SU-DHL-6 (cell line): ENCODE measurements around the gene SVIL.

ENCODE experiments used
- H2AFZ ChIP-seq: fragments of 200-600 bp; sonication (generic); 2 replicates; pipeline ENCODE4 v1.6.1; 2014; ENCODE audit warnings: low read depth, mild to moderate bottlenecking, moderate library complexity, mixed read lengths, antibody characterized with exemption, low read length; ENCODE audit not compliant: severe bottlenecking
- H3F3A ChIP-seq: fragments of 200-600 bp; shearing (Covaris generic); 2 replicates; pipeline ENCODE4 v1.6.0; 2016; ENCODE audit warnings: antibody characterized with exemption, mild to moderate bottlenecking; ENCODE audit not compliant: insufficient read depth
- H3K27ac ChIP-seq: fragments of 200-600 bp; sonication (generic); 2 replicates; pipeline ENCODE4 v1.5.1; 2016; ENCODE audit warnings: low read depth, mild to moderate bottlenecking, low read length, moderate library complexity, mixed read lengths
- H3K27me3 ChIP-seq: fragments of 200-600 bp; sonication (generic), shearing (Covaris generic); 2 replicates; pipeline ENCODE4 v1.6.0; 2014; ENCODE audit warnings: mild to moderate bottlenecking, low read length
- H3K36me3 ChIP-seq: fragments of 200-600 bp; sonication (generic); 2 replicates; pipeline ENCODE4 v1.6.1; 2014; ENCODE audit warnings: mild to moderate bottlenecking, low read length, mixed read lengths
- H3K4me2 ChIP-seq: fragments of 300-600, 200-600 bp; shearing (Covaris generic), sonication (generic); 2 replicates; pipeline ENCODE4 v1.6.0; 2014; ENCODE audit warnings: low read length, low read depth, mild to moderate bottlenecking; ENCODE audit not compliant: poor library complexity, severe bottlenecking
- H3K4me3 ChIP-seq: fragments of 200-600 bp; sonication (generic); 2 replicates; pipeline ENCODE4 v1.5.1; 2014; ENCODE audit warnings: antibody characterized with exemption, low read length, mild to moderate bottlenecking, mixed read lengths; ENCODE audit not compliant: insufficient read depth, poor library complexity, severe bottlenecking
- H3K79me2 ChIP-seq: fragments of 200-600 bp; sonication (generic); 2 replicates; pipeline ENCODE4 v1.6.1; 2014; ENCODE audit warnings: mild to moderate bottlenecking, low read length, moderate library complexity; ENCODE audit not compliant: insufficient read depth
- H3K9ac ChIP-seq: fragments of 200-600 bp; sonication (generic); 2 replicates; pipeline ENCODE4 v1.7.0; 2014; ENCODE audit warnings: mild to moderate bottlenecking, low read length
- H3K9me2 ChIP-seq: fragments of 200-600 bp; sonication (generic); replicated peaks from 2 replicates; pipeline ENCODE4 v1.6.1; 2014; ENCODE audit warnings: low read length; ENCODE audit not compliant: insufficient read depth
- H3K9me3 ChIP-seq: fragments of 200-600 bp; sonication (generic); 2 replicates; pipeline ENCODE4 v1.6.1; 2014; ENCODE audit warnings: low read length, mixed read lengths; ENCODE audit not compliant: insufficient read depth
- H4K20me1 ChIP-seq: fragments of 200-600 bp; sonication (generic); 2 replicates; pipeline ENCODE4 v1.6.1; 2014; ENCODE audit warnings: low read depth, mild to moderate bottlenecking, antibody characterized with exemption, low read length, moderate library complexity, mixed read lengths
- EZH2phosphoT487 ChIP-seq: fragments of 200-600 bp; sonication (generic), shearing (Covaris generic); conservative IDR thresholded peaks from 2 replicates; pipeline ENCODE4 v1.6.1; 2018; ENCODE audit warnings: mild to moderate bottlenecking, antibody characterized with exemption, low read length, moderate library complexity, mixed read lengths
- TF ChIP-seq, protein P1 (sequence below): fragments of 200-600 bp; sonication (generic); IDR thresholded peaks from one replicate; pipeline ENCODE4 v1.5.1; 2017; ENCODE audit warnings: antibody characterized with exemption, mild to moderate bottlenecking, low read length, moderate library complexity; ENCODE audit not compliant: insufficient read depth, poor library complexity, severe bottlenecking

SVIL gene

DNA sequence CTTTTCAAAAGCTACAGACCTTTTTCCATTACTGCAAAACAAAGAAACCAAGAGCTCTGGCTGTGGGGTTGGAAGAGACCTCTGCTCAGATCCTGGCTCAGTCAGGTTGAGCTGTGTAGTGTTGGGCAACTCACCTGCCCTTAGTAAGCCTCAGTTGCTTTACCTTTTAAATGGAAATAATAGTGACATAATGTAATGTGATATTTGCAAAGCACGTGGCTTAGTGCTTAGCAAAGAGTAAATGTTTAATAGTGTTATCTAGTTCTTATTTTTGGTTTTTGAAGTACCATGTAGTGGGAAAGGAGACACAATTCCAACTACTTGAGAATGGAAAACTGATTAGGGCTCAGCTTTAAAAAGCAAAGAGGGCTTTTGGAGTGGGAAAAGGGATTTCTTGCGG, 100.2 kb downstream of the SVIL start:
- Histone ChIP-seq H3K9me2 (no peaks in the 10 kb centered on the region), H3K27me3 (no peaks in the 10 kb centered on the region), H3K9ac (no peak overlapping the region), H2AFZ (no peak overlapping the region), H4K20me1 (no peaks in the 10 kb centered on the region), H3K27ac (no peak overlapping the region), H3K4me3 (no peak overlapping the region), H3K4me2 (no peak overlapping the region), H3K79me2 (no peaks in the 10 kb centered on the region), H3K36me3 (no peaks in the 10 kb centered on the region), H3F3A (no peaks in the 10 kb centered on the region), H3K9me3 (no peaks in the 10 kb centered on the region)
- TF ChIP-seq EZH2phosphoT487 = no peak
- TF ChIP-seq, protein P1, sequence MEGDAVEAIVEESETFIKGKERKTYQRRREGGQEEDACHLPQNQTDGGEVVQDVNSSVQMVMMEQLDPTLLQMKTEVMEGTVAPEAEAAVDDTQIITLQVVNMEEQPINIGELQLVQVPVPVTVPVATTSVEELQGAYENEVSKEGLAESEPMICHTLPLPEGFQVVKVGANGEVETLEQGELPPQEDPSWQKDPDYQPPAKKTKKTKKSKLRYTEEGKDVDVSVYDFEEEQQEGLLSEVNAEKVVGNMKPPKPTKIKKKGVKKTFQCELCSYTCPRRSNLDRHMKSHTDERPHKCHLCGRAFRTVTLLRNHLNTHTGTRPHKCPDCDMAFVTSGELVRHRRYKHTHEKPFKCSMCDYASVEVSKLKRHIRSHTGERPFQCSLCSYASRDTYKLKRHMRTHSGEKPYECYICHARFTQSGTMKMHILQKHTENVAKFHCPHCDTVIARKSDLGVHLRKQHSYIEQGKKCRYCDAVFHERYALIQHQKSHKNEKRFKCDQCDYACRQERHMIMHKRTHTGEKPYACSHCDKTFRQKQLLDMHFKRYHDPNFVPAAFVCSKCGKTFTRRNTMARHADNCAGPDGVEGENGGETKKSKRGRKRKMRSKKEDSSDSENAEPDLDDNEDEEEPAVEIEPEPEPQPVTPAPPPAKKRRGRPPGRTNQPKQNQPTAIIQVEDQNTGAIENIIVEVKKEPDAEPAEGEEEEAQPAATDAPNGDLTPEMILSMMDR = no peak

DNA sequence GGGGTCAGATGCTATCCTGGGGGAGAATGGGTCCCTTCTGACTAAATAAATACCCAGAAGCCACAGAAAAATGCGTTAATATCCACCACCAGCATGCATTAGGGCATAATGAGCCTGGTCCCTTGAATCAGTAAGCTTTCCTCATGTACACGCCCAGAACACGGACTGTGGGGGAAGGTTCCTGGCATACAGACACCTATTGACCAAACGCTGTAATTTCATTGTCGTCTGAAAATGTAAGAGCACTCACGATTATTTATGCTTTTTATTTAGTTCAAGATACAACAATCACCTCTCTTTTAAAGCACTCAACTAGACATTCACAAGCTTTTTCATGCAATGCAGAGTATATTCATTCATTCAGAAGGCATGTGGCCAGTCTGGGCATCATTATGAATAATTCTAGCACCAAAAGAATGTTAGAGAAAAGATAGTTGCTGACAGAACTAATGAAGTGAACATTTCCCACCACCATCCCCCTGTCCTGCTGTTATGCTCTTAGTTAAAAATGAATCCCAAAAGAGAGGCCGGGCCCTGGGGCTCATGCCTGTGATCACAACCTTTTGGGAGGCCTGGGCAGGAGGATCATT, 101.0 kb downstream of the SVIL start:
- no peaks in the 10 kb centered on the region for H3K79me2 ChIP-seq
- no peaks in the 10 kb centered on the region for H4K20me1 ChIP-seq
- H3K9ac ChIP-seq = no peak overlapping the region
- no peaks in the 10 kb centered on the region for H3K27me3 ChIP-seq
- H3F3A ChIP-seq = no peaks in the 10 kb centered on the region
- H3K4me3 ChIP-seq = no peak overlapping the region
- H3K27ac ChIP-seq = no peak overlapping the region
- no peaks in the 10 kb centered on the region for H3K9me3 ChIP-seq
- no peaks in the 10 kb centered on the region for H3K9me2 ChIP-seq
- no peak overlapping the region for H3K4me2 ChIP-seq
- TF ChIP-seq, protein P1 = no peak
- TF ChIP-seq EZH2phosphoT487 = no peak
- H3K36me3 ChIP-seq = no peaks in the 10 kb centered on the region
- H2AFZ ChIP-seq = no peak overlapping the region

DNA sequence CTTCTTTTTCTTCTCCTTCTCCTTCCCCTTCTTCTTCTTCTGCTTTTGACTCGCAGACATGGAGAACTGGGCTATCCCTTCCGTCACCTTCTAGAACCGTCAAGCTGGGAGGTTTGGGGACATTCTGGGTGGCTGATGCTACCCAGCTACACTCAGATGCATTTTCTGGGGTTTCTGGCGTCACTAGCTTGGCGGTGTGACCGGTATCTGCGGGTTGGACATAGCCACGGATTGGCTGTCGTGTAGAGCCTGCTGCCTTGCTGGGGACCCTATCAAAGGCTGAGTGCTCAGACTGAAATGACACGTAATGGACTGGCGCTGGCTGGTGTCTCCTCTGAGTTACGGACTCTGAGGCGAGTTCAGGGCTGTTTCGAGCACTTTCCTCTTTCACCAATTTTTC, 101.7 kb downstream of the SVIL start:
- Histone ChIP-seq H4K20me1 (no peaks in the 10 kb centered on the region), H3K9me3 (no peaks in the 10 kb centered on the region), H3K9me2 (no peaks in the 10 kb centered on the region), H3K4me3 (no peak overlapping the region), H3F3A (no peaks in the 10 kb centered on the region), H3K36me3 (no peaks in the 10 kb centered on the region), H3K4me2 (no peak overlapping the region), H2AFZ (no peak overlapping the region), H3K27ac (no peak overlapping the region), H3K27me3 (no peaks in the 10 kb centered on the region), H3K9ac (no peak overlapping the region), H3K79me2 (no peaks in the 10 kb centered on the region)
- TF ChIP-seq, protein P1 = no peak
- no peak for TF ChIP-seq EZH2phosphoT487
